ENCODE measurements around the gene FKBP15.
"Not testable (repeated sequence)": the region's sequence is repeated elsewhere in the genome, so short reads cannot be mapped to it uniquely, and the experiment has no call there.

The FKBP15 gene

DNA sequence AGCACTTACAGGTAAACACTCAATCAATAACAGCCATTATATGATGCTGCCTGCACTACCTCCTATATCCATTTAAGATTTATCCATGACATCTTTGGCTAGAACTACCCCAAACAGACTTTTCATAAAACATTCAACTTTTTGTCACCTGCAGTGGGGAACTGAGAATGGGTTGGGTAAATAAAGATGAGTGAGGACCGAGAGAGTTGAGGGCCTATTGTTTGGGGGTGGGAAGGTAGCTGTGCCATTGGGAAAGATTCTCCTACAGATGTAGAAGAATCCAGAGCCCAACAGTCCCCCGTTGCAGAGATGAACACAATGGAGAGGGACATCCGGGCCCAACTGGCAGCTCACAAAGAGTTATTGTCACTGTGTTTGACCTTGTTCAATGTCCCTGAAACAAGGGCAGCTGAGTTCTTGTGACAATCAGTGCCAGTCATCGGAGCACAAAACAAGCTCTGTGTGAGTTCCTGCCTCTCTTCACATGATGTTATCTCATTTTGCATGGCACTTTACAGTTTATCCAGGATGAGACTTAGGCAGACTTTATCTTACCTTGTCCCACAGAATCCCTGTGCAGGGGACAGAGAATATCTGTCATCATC lies 81.8 kb downstream of the FKBP15 start:
- no peaks in the 10 kb centered on the region for H3K36me3 ChIP-seq (ENCODE audit: insufficient read depth, low read length)
- no peaks in the 10 kb centered on the region for H3K4me1 ChIP-seq (ENCODE audit: insufficient read depth, low read length)
- H3K9ac ChIP-seq (ENCODE audit: low read depth, low read length): no peak overlapping the region
- no peaks in the 10 kb centered on the region for H3K9me3 ChIP-seq (ENCODE audit: control insufficient read depth, insufficient read depth, low read length)

DNA sequence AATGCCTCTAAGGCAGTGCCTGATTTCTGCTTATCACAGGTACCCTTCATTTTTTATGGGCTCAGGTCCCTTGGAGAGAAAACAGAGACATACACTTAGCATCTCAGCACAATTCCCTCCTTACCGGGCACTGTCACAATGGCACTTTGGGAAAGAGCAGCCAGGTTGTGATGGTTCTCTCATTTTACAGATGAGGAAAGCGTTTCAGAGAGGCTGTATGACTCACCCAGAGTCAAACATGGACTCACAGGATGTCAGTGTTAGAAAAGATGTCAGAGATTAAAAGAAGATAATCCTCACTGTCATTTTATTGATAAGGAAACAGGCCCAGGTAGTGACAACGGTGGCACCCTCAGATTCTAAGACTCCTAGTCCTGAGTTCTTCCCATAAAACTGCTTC lies 82.3 kb downstream of the FKBP15 start:
- no peaks in the 10 kb centered on the region for H3K9me3 ChIP-seq (ENCODE audit: control insufficient read depth, insufficient read depth, low read length)
- no peaks in the 10 kb centered on the region for H3K36me3 ChIP-seq (ENCODE audit: insufficient read depth, low read length)
- no peak overlapping the region for H3K9ac ChIP-seq (ENCODE audit: low read depth, low read length)
- no peaks in the 10 kb centered on the region for H3K4me1 ChIP-seq (ENCODE audit: insufficient read depth, low read length)

DNA sequence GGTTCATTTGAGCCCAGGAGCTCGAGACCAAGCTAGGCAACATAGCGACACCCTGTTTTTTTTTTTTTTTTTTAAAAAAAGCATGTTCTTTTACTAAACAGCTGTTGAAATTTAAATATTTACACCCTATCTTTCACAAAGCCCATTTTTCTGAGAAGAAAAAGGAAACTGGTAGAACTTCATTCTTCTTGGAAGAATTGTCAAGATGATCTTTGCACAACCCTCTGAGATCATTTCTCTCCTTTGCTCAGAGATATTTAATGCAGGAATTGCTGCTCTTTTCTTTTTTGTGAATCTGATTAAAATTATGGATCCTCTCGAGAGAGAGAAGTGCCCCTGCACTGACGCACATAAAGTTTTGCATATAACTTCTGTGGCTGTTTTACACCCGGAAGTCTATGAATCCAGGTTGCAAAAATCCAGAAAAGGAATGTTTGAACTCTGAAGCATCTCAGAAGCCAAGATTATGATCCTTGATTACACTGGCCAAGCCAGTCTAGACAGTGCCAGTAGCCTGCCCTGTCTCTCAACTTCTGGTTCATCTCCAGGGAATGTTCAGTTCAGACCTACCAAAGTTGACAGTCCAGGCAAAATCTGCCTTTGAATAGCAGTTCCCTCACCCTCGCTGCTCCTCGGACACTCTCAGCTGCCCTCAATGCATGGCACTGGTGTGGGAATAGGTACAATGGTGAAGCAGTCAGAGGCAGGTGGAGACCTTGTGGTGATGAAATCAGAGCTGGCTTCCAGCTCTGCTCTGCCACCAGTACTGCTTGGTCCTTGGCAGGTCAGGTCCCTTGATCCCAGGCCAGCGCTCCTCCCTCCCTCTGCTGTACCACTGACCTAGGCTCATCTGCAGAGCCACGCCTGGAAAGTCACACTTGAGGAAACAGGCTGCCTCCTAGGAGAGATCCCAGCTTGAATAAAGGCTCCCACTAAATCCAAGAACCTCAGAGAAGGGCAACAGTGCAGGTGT lies 83.6 kb downstream of the FKBP15 start:
- no peaks in the 10 kb centered on the region for H3K9me3 ChIP-seq (ENCODE audit: control insufficient read depth, insufficient read depth, low read length)
- no peaks in the 10 kb centered on the region for H3K4me1 ChIP-seq (ENCODE audit: insufficient read depth, low read length)
- no peak overlapping the region for H3K9ac ChIP-seq (ENCODE audit: low read depth, low read length)
- no peaks in the 10 kb centered on the region for H3K36me3 ChIP-seq (ENCODE audit: insufficient read depth, low read length)

DNA sequence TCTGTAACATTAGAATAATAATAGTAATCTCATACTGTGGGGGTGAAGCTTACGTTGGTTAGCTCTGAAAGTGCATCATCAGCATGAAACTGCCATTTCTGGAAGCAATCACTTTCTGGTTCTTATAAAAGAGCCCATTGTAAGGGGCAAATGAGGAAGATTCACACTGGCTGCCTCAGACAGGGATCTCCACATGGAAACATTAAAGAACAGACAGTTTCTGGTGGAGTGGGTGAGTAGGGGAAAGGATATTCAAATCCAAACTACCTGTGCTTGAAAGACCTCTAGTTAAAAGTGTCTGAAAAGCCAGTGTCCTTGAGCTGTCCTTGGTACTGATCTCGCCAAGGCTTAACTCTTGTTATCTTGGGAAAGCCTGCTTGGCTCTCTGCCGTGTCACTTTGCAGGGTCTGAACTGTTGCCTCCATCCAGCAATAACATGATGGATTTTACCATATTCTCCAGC lies 89.4 kb downstream of the FKBP15 start:
- Histone ChIP-seq H3K36me3 (ENCODE audit: insufficient read depth, low read length) (no peaks in the 10 kb centered on the region), H3K4me1 (ENCODE audit: insufficient read depth, low read length) (no peaks in the 10 kb centered on the region), H3K9ac (ENCODE audit: low read depth, low read length) (no peak overlapping the region), H3K9me3 (ENCODE audit: control insufficient read depth, insufficient read depth, low read length) (no peaks in the 10 kb centered on the region)

DNA sequence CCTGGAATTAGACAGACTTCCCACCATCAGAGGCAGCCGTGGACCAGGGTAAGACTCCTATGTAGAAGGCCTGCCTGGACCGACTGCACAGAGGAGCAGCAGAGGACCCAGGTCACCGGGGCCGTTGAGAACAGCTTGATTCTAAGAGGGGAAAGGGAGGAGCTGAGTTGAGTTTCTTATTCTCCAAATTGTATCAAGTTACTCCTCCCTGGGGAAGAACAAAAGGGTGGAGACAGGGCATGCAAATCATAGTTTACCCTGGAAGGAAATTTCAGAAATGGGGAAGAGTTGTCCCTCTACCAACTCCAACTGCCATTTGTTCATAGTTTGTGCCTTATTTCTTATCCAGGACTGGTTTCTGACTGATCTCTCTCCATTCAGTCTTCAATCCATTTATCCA lies 91.2 kb downstream of the FKBP15 start:
- Histone ChIP-seq H3K36me3 (ENCODE audit: insufficient read depth, low read length) (no peaks in the 10 kb centered on the region), H3K4me1 (ENCODE audit: insufficient read depth, low read length) (no peaks in the 10 kb centered on the region), H3K9me3 (ENCODE audit: control insufficient read depth, insufficient read depth, low read length) (no peaks in the 10 kb centered on the region), H3K9ac (ENCODE audit: low read depth, low read length) (no peak overlapping the region)

DNA sequence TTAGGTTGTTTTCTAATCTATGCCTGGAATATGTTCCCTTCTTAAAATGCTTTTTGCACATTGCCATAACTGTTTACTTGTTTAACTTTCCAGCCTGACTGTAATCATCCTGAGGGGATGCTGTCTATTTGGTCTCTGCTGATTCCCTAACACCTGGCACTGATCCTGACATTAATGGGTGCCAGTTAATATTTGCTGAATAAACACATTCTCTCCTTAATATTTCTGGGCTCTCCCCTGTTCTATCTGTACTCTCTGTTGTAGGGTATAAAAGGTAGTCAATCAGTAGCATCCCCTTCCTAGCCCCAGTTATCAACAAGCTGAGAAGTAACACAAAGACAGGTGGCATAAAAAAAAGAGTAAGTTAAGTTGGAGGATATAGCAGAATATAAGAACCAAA lies 91.6 kb downstream of the FKBP15 start:
- Histone ChIP-seq H3K9me3 (ENCODE audit: control insufficient read depth, insufficient read depth, low read length) (no peaks in the 10 kb centered on the region), H3K4me1 (ENCODE audit: insufficient read depth, low read length) (no peaks in the 10 kb centered on the region), H3K36me3 (ENCODE audit: insufficient read depth, low read length) (no peaks in the 10 kb centered on the region), H3K9ac (ENCODE audit: low read depth, low read length) (no peak overlapping the region)

DNA sequence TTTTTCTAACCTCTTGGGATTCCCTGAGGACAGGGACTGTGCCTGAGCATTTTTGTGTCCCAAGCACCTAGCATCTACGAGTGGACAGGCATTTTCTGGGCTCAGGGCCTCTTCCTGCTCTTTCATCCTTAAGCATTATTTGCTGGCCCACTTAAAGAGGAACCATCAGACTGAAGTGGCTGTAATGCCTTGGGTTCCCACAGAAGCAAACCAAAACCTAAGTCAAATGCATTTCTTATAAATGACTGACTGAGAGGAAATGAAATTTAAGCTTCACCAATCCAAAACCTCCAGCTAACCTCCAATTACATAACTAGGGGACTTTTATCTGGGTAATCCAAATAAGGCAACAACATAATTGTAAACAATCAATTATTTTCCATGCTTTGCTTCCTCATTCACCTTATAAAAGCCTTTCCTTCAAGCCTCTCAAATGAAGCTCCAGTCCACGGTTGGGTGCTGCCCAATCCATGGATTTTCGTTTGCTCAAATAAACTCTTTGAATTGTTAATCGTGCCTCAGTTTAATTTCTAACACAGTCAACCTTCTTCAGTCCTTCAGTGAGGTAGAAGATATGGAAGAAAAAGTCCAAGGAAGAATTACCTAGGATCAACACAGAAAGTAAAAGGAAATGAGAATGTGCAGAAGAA lies 95.6 kb downstream of the FKBP15 start:
- Histone ChIP-seq H3K4me1 (ENCODE audit: insufficient read depth, low read length) (no peaks in the 10 kb centered on the region), H3K9ac (ENCODE audit: low read depth, low read length) (no peak overlapping the region), H3K36me3 (ENCODE audit: insufficient read depth, low read length) (no peaks in the 10 kb centered on the region), H3K9me3 (ENCODE audit: control insufficient read depth, insufficient read depth, low read length) (no peaks in the 10 kb centered on the region)

DNA sequence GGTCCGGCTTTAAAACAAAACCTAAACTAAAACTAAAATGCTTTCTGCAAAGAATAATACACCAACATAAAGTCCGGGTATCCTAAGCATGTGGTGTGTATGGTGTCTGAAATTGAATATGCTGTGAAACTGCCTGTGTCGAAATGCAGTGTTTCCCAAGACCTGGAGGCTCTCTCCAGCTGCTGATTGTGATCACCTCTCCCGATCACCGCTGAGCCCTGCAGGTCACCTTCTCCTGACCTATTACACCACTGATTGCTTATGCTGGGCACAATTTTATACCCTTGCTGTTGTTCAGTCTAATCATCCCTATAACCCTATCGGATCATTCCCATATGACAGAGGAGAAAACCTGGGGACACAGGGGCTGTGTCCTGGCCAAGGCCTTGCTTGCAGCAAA lies 102.2 kb downstream of the FKBP15 start:
- H3K9ac ChIP-seq (ENCODE audit: low read depth, low read length); H3K4me1 ChIP-seq (ENCODE audit: insufficient read depth, low read length); H3K36me3 ChIP-seq (ENCODE audit: insufficient read depth, low read length); H3K9me3 ChIP-seq (ENCODE audit: control insufficient read depth, insufficient read depth, low read length): not testable (repeated sequence)
